Hematopoietic multipotent progenitor cell (in vitro differentiated cells): Measurements from ENCODE around the gene HTRA1. TPM values are rescaled to one million over a fixed set of nuclear protein-coding genes. Genes with fewer than 3 reads are reported as not detected.

Experiments
- DNase-seq, 3 donors: peaks; one replicate each; pipeline ENCODE4 v3.0.0-alpha.2; 2011 to 2015; ENCODE audit warnings: low read depth in 2 of 3, low spot score in 2 of 3
- total RNA-seq: library from RNA; depleted of rRNA; stranded (reverse); fragments of >200 nt; gene quantifications from one replicate; pipeline ENCODE4 v1.2.3, GENCODE V29; 2012

HTRA1 gene
- total RNA-seq, 1 donor, result under 0.01 TPM

DNA sequence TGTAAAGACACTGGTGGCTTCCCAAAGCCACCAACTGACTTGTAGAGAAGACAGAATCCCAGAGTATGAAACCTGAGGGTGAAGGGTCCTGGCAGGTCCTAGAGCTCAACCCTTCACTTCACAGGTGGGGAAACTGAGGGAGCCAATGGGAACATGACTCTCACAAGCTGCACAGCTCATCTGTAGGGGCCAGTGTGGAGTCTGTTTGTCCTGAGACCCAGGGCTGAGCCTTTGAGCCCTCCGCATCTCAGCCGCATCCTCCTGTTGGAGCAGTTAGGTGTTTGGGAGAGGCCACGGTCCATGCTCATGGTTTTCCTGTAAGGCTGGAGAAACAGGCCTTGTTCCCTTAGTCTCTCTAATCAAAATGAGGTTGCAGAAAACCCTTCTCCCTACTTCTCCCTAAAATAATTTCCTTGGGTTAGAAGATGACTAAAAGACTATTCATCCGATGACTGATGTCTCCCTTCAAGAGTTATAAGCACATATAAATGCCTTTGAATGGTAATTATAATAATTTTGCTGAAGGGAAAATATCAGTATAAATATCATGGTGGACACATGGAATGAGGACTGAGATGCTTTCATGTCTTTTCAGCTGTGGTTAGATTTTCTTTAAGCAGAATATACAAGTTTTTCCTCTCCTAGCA lies 10.3 kb downstream of the HTRA1 start:
- DNase-seq, result no peak

DNA sequence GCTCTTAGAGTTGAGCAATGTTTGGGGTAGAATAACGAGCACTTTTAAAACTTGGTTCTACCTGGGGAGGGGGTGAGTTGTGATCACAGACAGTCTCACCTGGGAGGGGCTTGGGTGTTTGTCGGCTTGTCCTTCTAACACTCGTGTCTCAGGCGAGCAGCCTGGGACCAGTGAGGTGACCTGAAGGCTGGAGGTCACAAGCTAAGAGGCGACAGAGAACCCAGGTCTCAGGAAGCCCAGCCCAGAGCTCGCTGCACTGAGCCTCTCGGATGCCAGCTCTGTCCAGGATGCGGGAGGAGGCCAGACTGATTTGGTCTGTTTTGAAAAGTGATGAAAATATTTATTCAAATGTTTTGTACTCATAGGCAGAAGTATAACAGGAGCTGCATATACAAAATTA lies 11.8 kb downstream of the HTRA1 start:
- no peak for DNase-seq

DNA sequence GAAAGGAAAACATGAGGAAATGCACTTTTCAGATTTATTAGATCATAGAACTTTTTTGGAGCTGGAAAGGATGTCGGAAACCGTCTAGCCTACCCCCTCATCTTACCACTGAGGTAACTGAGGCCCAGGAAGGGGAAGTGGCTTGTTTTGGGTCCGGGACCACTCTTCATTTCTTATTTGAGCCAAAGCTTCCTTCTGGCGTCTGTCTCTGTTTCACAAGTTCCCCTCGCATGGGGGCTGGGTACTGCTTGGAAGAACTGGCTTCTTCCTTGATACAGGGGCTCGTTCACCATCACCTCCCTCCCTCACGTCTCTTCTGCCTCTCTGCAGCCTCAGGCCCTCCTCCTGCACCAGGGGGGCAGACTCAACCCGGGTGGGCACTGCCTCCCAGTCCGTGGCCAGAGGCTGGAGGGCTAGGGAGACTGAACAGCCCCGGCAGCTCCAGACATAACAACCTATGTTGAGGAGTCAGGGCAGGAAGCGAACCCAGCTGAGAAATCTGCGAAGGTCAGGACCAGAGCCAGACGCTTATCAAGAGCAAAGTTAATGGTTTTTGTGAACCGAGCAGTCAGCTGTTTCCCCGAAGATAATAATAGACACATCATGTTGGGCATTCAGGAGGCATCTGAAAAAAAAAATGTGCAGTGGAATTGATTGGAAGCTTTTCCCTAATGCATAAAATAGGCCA lies 12.9 kb downstream of the HTRA1 start:
- DNase-seq, result peak in 1 of 3 donors; percentile 50

DNA sequence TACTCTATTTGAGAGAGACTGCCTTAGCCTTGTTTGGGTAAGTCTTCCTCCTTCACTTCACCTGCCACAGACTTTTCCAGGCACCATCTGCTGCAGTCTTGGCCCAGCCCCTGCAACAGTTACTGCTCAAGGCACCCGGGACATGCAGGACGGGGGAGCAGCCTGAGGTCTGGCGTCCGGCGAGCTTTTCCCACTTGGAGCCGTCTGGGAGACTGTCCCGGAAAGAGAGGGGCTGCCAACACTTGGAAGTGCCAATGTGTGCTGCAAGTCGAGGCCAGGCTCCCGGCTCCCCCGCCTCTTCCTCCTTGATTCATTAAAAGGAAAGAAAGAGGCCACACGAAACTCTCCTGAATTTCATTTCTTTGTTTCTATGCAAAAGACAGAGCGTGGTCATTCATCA lies 13.7 kb downstream of the HTRA1 start:
- DNase-seq, result no peak

DNA sequence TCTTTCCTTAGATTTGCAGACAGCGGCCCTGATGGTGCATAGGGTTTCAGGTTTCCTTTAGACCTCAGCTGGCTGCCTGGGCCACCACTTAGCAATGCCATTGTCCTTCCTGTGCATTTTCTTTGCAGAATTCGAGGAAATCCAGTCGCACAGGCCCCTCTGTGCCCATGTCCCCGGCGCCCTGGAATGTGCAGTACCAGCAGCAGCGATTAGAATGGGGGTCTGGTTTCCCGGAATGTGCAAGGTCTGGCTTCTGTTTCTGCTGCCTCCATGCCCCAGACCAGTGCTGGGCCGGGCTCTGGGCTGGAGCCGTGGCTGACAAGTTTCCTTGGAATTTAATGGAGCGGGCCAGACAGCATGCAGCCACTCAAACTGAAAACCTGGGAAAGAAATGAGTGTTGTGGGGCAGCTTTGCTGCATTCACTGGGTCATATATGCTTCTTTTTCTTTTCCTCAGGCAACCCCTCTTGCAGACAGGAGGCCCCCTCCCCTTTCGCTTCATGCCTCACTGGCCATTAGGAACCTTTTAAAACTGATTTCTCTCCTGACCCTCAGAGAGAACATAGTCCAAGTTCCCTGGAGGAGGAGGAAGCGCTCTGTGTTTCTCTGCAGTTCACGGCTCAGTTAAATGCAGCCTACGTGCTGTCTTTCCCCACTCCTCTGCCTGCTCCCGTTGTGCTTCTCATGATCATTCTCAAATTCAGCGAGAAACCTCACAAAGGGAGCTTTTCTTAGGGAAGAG lies 14.4 kb downstream of the HTRA1 start:
- DNase-seq, result no peak

- DNase-seq, result no peak
These were observed 15.0 kb downstream of the HTRA1 start for GRCh38 chr10:122476333-122476695.

- no peak for DNase-seq
These were observed 16.1 kb downstream of the HTRA1 start for GRCh38 chr10:122477436-122477835.

DNA sequence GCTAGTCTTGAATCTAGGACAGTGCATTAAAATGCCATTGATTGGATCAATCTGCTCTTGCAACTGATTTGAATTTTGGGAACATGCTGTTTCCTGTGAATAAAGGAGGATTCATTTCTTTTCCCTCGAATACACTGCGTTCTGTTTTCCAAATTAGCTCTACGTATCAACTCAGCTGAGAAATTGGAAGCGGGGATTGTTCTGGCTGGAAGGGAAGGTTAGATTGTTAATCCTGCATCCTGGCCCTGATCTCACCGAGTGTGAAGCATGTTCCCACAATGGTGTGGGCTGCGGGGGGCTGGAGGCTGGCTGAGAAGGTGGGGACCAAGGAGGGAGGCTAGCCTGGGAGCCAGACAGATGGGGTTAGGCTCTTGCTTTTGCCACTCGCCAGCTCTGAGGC lies 17.6 kb downstream of the HTRA1 start:
- DNase-seq, result no peak

DNA sequence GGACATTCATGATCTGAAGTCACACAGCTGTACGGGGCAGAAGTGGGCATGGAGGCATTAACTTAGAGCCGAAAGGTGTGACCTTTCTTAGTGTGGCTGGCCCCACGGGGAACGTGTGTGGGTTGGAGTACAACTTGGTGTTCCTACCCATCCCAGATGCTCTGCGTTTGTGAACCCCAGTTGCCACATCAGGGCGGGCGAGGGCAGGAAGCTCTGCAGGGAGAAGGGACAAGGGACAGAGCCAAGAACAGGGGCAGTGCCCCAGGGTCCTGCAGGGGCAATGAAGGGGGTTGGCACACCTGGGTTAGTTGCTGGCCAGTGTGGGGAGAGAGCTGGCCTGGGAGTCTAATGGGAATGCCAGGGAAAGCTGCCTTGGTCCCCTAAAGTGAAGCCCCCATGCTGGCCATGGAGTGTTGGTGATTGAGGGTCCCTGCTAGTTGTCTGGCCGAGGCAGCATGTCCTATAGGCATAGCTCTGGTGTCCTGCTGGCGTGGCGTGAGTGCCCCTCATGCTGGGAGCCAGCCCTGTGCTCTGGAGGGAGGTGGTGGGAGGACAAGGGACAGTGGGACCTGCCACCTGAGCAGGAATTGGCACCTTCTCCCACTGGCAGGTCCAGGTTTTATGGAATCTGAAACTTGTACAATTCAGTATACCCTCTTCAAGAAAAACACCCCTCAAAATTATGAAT lies 18.9 kb downstream of the HTRA1 start:
- DNase-seq, result no peak

GRCh38 chr10:122481296-122482056 lies 20.1 kb downstream of the HTRA1 start:
- no peak for DNase-seq

DNA sequence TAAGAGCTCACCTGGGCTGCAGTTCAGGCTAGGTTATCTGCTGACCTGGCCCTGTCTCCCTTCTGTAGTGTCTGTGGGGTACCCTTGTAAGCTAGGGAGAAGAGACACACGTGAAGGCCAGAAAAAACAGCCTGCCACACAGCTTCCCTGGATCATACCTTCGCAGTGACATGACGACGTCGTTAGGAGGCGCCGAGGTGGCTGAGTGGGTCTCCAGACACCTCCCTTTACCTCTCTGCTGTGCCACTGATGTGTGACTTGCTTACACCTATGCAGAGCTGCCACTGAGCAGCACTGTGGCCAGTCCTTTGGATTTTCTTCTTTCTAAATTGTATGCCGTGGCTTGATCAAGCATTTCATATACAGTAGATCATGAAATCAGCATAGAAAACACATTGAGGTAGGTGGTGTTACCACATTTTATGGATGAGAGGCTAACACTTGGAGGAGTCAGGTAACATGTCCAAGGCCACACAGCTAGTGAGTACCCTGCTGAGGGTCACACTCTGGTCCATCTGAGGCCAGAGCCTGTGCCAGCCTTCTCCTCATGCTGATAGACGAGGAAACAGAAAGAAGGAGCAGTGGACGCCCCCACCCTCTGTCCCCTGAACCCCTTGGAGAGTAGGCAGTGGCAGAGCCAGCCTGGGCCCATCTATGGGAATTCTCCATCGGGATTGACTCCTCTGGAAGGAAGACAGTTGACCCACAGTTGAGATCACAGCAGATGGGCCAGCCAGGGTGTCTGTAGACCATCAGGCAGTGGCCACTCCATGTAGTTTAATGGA lies 23.1 kb downstream of the HTRA1 start:
- DNase-seq, result no peak

DNA sequence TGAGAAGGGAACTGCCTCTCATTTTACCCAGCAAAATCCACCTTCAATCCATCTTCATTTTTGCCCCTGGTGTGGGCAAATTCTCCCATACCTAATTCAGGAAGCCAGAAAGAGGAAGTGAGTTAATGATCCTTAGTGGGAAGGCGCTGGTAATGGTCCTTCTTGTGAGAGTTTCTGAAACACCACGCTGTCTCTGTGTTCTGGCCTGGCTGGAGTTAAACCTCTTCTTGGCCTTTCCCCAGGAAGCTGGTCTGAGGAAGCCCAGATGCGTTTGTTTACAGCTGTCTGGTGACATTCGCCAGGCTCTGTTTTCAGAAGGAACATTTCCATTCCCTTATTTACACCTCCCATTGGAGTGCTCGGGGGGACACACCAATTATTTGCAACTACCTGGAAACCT lies 24.3 kb downstream of the HTRA1 start:
- no peak for DNase-seq

DNA sequence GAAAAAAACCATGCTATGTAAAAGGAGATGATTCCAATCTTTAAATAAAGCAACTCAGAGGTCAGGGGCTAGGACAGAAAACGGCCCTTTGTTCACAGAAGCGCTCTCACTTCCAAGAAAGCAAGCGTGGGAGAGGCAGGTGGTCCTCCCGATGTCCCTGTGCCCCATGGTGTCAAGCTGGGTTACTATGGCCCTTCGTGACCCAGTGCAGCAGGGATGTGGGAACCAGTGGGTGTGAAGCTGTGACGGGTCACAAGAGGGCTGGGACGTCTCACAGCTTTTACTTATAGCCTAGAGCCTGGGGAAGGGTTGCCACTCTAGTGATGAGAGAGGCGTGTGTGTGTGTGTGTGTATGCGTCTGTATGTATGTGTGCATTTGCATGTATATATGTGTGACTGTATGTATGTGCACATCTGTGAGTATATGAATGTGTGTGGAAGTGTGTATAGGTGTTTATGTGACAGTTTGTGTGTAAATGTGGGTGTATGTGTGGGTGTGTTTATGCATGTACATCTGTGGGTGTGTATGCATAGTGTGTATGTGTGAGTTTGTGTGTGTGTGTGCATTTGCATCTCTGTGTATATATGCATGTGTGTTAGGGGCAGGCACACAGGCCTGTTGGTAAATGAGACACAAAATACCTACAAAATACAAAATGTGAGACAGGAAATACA lies 25.2 kb downstream of the HTRA1 start:
- DNase-seq, result no peak

GRCh38 chr10:122487174-122487765 lies 25.9 kb downstream of the HTRA1 start:
- no peak for DNase-seq

DNA sequence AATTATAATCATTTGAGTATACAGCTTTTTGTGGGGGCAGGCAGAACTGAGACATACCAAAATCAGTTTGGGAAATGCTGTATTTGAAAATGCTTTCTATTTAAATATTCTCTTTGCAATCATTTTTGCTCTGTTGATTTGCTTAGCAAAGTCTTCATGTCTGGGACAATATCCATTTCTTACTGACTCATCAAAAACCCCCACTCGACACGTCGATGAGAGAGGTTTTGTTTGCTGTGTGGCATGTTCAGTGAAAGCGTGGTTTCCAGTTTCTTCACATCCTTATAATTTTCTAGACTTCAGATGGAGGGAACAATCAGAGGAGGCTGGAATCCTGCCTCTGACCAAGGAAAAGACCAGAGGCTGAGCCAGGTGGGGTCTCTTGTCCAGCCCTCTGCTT lies 28.9 kb downstream of the HTRA1 start:
- DNase-seq, result no peak

GRCh38 chr10:122490786-122491680 lies 29.7 kb downstream of the HTRA1 start:
- no peak for DNase-seq

DNA sequence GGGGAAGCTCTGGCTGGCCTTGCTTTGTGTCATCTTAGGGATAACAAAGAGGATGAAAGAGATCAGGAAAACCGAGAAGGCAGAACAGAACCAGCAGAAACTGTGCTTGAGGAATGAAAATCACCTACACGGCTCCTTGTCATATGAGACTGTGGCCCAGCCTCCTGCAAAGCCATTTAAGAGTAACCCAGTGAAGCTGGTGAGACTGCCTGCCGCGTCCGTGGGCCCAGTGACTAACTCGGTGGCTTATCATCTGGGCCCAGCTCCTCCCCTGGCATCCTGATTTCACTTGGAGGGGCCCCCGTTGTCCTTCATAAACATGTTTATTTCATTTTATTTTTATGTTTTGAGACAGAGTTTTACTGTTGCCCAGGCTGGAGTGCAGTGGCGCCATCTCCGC lies 30.7 kb downstream of the HTRA1 start:
- DNase-seq, result no peak

- DNase-seq, result no peak
These were observed 31.7 kb downstream of the HTRA1 start for GRCh38 chr10:122492999-122493481.
